NT2/D1 (cell line): Measurements from ENCODE around the gene RPTOR.
A peak's percentile ranks its signal among the peaks of the same experiment; 100 is the strongest.

Experiments
- DNase-seq: peaks from one replicate; pipeline ENCODE4 v3.0.0-alpha.2; 2011; ENCODE audit warnings: low read depth, low spot score
- H3K27me3 ChIP-seq: 2 replicates; pipeline ENCODE4 v1.6.0; 2011; ENCODE audit warnings: mild to moderate bottlenecking; ENCODE audit not compliant: insufficient read length, insufficient read depth
- H3K36me3 ChIP-seq: 2 replicates; pipeline ENCODE4 v1.6.1; 2011; ENCODE audit warnings: mild to moderate bottlenecking, low read length, mixed read lengths; ENCODE audit not compliant: insufficient read depth, insufficient read length
- H3K4me1 ChIP-seq: 2 replicates; pipeline ENCODE4 v1.5.1; 2011; ENCODE audit not compliant: insufficient read depth, insufficient read length
- H3K4me3 ChIP-seq: 2 replicates; pipeline ENCODE4 v1.5.1; 2011; ENCODE audit warnings: low read depth; ENCODE audit not compliant: insufficient read length
- H3K9ac ChIP-seq: 2 replicates; pipeline ENCODE4 v1.6.0; 2011; ENCODE audit warnings: low read depth; ENCODE audit not compliant: insufficient read length
- H3K9me3 ChIP-seq: 2 replicates; pipeline ENCODE4 v1.5.1; 2011; ENCODE audit warnings: mild to moderate bottlenecking, low read length; ENCODE audit not compliant: insufficient read depth
- SUZ12 ChIP-seq: IDR thresholded peaks from 2 replicates; pipeline ENCODE4 v1.6.1; 2011; ENCODE audit not compliant: insufficient read length, insufficient read depth; ENCODE audit errors: extremely low read depth
- YY1 ChIP-seq: IDR thresholded peaks from 2 replicates; pipeline ENCODE4 v1.6.1; 2011; ENCODE audit not compliant: insufficient read length, insufficient read depth
- ZNF274 ChIP-seq: IDR thresholded peaks from 2 replicates; pipeline ENCODE4 v1.6.1; 2011; ENCODE audit warnings: mild to moderate bottlenecking, low read depth, low read length

The RPTOR gene

GRCh38 chr17:80845069-80845862 is 300.6 kb downstream of the RPTOR start:
- Histone ChIP-seq H3K4me1 (peaks cover 7% of the 10 kb centered on the region), H3K4me3 (no peak overlapping the region), H3K36me3 (peaks cover 55% of the 10 kb centered on the region), H3K27me3 (no peaks in the 10 kb centered on the region), H3K9ac (peak overlapping the region; percentile 32), H3K9me3 (peaks cover 4% of the 10 kb centered on the region; the same call in 1 of the 2 replicates)
- no peak for TF ChIP-seq SUZ12
- no peak for TF ChIP-seq YY1
- no peak for TF ChIP-seq ZNF274
- no peak for DNase-seq

- Histone ChIP-seq H3K4me3 (no peak overlapping the region), H3K27me3 (no peaks in the 10 kb centered on the region), H3K36me3 (peaks cover 51% of the 10 kb centered on the region), H3K9me3 (peaks cover 4% of the 10 kb centered on the region; the same call in 1 of the 2 replicates), H3K9ac (no peak overlapping the region), H3K4me1 (peaks cover 7% of the 10 kb centered on the region)
- DNase-seq, result no peak
- no peak for TF ChIP-seq YY1
- TF ChIP-seq SUZ12, result no peak
- no peak for TF ChIP-seq ZNF274
These were observed 301.4 kb downstream of the RPTOR start for GRCh38 chr17:80845863-80846671.

DNA sequence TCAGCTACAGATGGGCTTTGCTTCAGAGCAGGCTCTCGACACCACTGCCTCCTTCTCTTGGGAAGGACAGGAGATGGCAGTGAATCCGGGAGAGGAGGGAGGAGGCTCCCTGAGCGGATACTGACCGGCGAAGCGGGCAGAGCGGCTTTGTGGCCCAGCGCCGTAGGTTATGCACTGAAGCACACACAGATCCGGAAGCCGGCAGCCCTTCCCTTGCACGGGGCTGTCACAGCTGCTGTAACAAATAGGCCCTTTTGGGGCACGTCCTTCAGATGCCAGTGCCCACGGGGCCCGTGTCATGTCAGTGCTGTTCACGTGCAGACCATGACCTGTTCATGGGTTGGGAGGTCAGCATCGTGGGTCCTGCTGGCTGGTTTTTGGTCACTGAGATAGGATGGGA is 302.3 kb downstream of the RPTOR start:
- no peak for DNase-seq
- Histone ChIP-seq H3K27me3 (no peaks in the 10 kb centered on the region), H3K36me3 (peaks cover 43% of the 10 kb centered on the region), H3K9me3 (peaks cover 4% of the 10 kb centered on the region; the same call in 1 of the 2 replicates), H3K4me3 (no peak overlapping the region), H3K9ac (no peak overlapping the region), H3K4me1 (peaks cover 7% of the 10 kb centered on the region)
- TF ChIP-seq YY1, result no peak
- TF ChIP-seq ZNF274, result no peak
- no peak for TF ChIP-seq SUZ12

GRCh38 chr17:80847496-80848230 is 303.0 kb downstream of the RPTOR start:
- peaks cover 40% of the 10 kb centered on the region for H3K36me3 ChIP-seq
- H3K4me3 ChIP-seq, result no peak overlapping the region
- no peak overlapping the region for H3K9ac ChIP-seq
- H3K27me3 ChIP-seq, result no peaks in the 10 kb centered on the region
- H3K4me1 ChIP-seq, result peaks cover 11% of the 10 kb centered on the region
- peaks cover 4% of the 10 kb centered on the region; the same call in 1 of the 2 replicates for H3K9me3 ChIP-seq
- DNase-seq, result no peak
- TF ChIP-seq ZNF274, result no peak
- no peak for TF ChIP-seq SUZ12
- TF ChIP-seq YY1, result no peak

DNA sequence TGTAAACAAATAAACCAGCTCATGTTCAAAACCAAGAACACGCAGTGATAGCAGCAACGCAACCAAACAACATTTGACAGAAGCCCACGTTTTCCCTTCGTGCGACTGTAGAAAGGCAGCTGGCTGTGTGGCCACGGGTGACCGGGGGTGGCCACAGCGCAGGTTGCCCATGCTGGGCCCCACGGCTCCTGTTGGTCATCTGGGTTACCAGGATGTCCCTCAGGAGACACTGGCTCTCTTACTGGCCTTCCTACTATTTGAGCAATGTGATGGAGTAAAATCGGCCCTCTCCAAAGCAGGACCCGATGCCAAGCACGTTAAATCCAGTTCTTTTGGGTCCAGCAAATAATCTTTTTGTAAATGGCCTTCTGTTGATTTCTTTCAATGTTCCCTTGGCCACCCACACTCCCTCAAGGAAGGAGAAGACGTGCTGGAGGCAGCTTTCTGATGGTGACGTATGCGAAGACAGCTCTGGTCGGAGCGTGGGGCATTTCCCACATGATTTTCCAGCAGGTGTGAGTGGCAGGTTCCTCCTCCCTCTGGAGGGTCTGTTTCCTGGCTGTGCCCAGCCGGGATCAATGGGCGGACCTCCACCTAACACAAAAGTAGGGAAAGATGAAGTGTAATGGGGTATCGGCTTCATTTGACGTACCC is 303.9 kb downstream of the RPTOR start:
- Histone ChIP-seq H3K36me3 (peaks cover 38% of the 10 kb centered on the region), H3K27me3 (no peaks in the 10 kb centered on the region), H3K4me1 (peaks cover 18% of the 10 kb centered on the region), H3K9me3 (peaks cover 4% of the 10 kb centered on the region; the same call in 1 of the 2 replicates), H3K9ac (no peak overlapping the region), H3K4me3 (no peak overlapping the region)
- DNase-seq, result no peak
- TF ChIP-seq SUZ12, result no peak

- Histone ChIP-seq H3K4me3 (no peak overlapping the region), H3K9ac (no peak overlapping the region), H3K9me3 (peaks cover 4% of the 10 kb centered on the region; the same call in 1 of the 2 replicates), H3K27me3 (no peaks in the 10 kb centered on the region), H3K4me1 (peaks cover 18% of the 10 kb centered on the region), H3K36me3 (peaks cover 38% of the 10 kb centered on the region)
- DNase-seq, result no peak
- TF ChIP-seq YY1 (no peak), ZNF274 (no peak), SUZ12 (no peak)
These were observed 304.5 kb downstream of the RPTOR start for GRCh38 chr17:80849119-80849518.
